GM19035 (cell line): ENCODE measurements around the gene SMG1.

Experiments
- ATAC-seq: cut with Tn5 transposase; IDR thresholded peaks from one replicate; pipeline ENCODE4 v1.9.1; 2021; ENCODE audit not compliant: unreplicated experiment

The SMG1 gene

DNA sequence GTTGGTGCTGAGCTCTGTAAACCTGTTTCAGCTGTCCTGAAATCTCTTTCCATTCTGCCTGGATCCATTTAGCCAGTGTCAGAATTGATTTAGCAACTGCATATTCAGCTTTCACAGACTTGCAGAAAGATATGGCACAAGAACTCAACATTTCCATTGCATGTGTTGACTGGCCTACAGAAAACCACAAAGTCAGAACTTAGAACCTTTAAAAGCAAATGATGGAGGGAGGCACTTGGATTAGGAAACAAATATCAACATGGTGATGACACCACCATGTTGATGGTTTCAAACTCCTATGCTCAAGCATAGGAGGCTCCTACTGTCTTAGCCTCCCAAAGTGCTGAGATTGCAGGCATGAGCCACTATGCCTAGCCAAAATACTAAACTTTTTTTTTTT lies 72.5 kb downstream of the SMG1 start:
- no peak for ATAC-seq

DNA sequence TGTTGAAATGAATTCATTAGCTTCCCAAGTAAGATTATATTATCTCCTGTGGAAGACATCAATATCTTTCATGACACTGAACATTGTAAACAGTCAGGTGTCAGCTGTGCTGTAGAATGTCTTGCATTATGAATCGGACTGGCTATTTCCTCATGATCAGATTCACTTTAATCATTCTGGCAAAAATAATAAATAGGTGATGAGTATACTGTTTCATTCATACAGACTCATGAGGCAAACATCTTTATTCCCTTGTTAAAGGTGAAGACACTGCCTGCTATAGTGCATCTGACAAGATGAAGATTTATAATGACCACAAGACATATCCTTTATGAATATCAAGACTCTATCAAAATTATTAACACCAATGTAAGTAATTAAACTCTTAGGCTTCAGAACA lies 73.6 kb downstream of the SMG1 start:
- ATAC-seq: no peak

DNA sequence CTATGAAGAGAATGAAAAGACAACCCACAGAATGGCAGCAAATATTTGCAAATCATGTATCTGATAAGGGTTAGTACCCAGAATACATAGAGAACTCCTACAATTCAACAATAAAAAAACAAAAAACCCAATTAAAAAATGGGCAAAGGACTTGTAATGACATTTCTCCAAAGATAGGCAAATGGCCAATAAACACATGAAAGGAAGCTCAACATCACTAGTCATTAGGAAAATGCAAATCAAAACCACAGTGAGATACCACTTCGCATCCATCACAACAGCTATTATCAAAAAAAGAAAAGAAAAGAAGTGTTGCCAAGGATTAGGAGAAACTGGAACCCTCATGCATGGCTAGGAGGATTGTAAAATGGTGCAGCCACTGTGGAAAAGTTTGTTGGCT lies 79.8 kb downstream of the SMG1 start:
- ATAC-seq: no peak

DNA sequence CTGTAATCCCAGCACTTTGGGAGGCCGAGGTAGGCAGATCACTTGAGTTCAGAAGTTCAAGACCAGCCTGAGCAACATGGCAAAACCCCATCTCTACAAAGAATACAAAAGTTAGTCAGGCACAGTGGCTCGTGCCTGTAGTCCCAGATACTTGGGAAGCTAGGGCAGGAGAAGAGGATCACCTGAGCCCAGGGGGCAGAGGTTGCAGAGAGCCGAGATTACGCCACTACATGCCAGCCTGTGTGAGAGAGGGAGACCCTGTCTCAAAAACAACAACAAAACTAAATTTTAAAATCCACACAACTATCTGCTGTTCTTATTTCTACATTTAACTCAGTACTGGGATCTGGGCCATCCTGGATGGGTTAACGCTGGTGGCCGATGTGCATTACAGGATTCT lies 83.6 kb downstream of the SMG1 start:
- ATAC-seq: no peak

DNA sequence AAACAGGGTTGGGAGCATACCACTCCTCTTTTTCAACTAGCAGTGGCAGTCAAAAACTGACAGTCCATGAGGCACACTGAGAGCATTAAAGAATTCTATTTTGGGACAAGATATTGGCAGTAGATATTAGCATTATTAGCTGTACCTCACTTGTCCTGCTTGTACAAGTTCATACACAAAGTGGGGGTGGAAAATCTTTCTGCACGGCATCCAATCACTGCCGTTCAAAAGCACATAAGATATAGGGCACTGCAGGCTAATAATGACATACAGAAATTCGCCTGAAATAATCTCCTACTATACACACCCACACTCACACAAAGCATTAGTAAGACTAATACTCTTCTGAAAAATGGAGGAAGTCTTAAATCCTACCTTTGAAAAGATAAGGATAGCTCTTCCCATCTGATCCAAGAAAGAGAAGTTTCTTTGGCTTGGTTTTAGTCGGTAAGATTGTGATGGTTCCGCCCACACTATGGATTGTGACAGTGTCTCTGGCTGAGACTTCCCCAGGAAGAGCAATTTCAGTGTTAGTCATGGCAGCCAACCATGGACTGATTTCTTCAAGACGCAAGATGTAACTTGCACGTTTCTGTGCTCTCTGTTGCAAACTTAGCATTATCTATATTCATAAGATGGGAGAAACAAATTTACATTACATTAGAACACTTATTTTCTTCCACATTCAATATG lies 84.2 kb downstream of the SMG1 start:
- ATAC-seq: no peak

DNA sequence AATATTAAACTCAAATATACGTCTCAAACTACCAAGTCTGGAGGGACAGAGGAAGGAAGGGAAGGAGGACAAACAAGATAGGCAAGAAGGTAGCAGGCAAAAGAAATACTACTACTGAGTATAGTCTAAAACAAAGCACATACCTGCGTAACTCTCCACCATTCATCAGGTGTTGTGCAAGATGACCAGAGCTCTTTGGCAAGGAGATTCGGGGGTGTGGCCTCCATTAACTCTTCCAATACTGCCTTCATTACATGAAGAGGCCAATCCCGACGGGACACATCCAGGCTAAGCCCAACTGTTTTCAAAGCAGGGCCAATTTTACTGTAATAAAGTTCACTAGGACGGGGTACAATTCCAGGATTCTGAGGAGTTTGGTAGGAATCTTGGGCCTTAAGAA lies 86.7 kb downstream of the SMG1 start:
- ATAC-seq: no peak

DNA sequence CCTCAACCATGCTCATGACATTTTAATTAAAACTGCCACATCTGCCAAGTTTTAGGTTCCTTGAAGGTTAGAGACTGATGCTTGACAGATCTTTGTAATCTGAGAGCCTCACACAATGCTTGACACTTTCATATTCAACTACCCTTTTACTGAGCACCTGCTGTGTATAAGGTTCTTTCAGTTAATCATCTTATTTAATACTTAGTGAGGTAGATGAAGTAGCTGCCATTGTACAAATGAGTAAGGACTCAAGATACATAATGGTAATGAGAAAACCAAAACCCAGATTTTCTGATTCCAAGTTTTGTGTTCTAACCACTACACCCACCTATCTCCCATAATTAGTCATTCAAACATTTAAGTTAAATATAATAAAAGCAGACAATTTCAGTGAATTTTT lies 89.5 kb downstream of the SMG1 start:
- ATAC-seq: no peak

DNA sequence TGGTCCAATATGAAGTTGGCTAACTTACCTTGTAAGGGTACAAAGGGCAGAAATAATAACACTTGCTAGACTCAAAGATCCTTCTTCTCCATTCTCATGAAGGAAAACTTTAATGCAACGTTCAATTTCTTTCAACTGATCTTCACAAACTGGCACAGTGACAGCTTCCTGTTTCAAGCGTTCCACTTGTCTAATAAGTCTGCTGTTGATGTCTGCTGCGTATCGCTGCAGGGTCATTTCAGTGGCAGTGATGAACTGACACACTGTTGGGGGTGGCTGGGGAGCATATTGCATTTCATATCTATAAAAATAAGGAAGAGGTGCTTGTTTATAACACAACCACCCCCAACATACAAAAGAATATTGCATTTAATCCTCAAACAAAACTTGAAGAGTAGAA lies 91.3 kb downstream of the SMG1 start:
- ATAC-seq: no peak

DNA sequence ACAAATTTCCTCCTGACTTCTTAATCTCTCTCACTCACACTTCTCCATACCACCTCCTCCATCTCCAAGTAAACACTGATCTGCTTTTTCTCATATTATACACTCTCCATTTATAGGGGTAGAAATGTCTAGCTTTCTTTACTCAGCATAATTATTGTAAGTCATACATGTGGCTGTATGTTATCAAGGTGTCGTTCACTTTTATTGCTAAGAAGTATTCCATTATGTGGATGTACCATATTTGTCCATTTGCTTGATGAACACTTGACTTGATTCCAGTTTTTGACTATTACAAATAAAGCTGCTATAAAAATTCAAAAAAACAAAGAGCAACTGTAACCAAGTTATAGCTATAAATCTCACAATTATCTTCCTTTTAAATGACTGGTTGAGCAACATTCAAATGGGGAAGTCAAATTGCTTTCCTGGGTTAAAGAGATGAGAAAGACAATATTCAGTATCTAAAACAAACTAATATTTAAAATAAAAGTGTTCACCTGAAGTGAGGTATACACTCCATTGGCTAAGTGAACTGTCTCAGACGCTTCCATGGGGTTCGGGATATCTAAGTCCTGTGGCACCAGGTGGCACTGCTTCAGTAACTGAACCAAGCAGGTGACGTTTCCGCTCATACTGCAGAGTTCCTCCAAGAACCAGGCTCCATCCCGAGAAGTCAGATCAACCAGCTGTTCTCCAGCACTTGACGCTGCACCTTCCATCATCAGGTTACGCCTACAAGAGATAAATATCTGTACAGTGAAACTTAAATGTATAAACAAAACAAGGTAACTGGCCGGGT lies 92.3 kb downstream of the SMG1 start:
- no peak for ATAC-seq

DNA sequence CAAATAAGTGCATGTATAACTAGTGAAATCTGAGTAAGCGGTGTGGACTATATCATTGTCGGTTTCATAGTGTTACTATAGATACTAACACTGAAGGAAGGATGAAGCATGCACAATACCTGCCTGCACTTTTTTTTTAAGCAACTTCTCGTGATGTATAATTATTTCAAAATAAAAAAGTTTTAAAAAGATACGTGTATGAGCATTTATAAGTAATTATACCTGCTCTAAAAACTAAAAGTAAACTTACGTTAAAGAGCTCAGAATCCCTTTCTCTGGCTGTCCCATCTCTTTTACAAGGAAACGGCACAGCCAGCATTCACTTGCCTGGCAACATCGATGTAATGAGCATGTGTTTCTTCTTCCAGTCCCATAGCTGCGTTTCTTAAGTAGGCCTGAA lies 93.6 kb downstream of the SMG1 start:
- no peak for ATAC-seq

DNA sequence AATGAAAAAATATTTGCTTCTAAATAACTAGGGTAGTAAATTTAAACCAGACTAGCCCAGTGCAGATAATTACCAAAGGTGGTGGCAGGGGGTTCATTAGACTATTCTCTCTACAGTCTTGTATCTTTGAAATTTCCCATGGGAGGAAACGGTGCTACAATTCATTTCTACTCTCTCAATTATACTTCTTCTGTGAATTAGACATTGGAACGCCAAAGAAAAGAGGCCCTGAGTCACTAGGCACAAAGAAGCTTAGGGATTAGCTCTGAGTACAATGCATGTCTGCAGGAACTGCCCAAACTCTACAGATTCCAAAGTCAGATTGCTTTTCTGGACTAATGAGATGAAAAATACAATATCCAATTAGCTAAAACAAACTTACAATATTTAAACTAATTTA lies 94.2 kb downstream of the SMG1 start:
- no peak for ATAC-seq

DNA sequence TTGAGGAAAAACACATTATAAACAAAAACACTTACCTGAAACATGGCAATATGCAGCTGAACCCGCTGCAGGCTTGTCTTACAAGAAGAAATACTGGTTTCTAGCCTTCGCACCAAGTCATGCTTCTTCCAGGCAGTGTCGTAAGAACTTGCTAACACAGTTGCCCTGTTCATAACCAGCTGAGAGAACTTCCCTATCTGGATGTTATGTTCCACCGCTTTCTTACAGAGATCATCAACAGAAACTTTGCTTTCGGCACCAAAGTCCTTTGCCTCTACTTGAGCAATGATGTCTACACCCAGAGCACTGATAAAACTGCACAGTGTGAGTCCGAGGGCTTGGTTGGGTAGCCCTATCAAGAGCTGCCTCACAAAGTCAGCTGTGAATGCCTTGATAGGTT lies 97.0 kb downstream of the SMG1 start:
- ATAC-seq: no peak

DNA sequence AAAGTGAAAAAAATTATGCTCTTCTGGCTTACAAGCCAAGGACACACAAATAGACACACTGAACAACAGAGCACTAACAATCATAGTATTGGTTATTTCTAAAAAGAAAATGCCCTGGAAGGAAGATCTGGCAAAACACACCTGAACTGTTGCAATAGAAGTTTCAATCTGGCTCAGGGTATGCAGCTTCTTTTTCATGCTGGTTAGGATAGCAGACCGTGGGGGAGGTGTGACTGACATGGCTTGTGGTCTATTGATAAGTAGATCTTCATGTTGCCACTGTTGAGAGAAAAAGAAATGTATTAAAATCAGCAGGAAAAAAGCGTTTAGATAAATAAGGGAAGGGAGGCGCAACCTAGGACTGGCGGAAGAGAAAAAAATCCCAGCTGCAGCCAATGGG lies 98.3 kb downstream of the SMG1 start:
- no peak for ATAC-seq

DNA sequence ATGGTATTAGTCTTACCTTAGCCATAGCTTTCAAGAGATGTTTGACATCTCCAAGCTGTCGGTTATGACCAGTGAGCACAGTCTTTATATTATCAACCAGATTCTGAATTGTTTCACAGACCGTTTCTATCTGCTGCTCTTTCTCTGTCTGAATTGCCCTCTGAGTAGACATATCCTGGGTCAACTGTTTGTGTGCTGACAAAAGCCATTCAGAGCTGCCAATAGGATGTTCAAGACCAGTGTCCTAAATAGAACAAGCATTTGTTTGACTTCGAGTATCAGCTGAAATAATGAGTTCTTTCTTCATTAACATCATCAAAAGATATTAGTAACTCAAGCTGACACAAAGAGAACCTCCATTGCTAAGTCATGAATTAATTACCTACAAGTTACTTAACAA lies 109.9 kb downstream of the SMG1 start:
- no peak for ATAC-seq

DNA sequence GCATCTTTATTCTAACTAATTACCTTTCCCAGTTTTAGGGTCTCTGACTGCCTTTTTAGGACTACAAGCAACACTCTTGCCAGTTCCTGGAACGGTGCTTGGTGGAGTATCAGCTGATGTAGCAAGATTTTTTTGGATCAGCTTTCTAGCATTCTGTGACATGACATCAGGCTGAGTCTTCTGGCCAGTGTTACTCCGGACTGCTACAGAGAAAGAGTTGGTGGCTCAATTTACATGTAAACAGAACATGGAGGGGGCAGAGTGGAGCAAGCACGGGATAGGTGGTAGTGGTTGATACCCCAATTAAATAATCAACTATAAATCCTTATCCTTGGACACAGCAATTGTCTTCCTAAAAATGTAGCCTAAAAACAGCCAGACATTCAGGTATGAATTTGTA lies 114.3 kb downstream of the SMG1 start:
- no peak for ATAC-seq

DNA sequence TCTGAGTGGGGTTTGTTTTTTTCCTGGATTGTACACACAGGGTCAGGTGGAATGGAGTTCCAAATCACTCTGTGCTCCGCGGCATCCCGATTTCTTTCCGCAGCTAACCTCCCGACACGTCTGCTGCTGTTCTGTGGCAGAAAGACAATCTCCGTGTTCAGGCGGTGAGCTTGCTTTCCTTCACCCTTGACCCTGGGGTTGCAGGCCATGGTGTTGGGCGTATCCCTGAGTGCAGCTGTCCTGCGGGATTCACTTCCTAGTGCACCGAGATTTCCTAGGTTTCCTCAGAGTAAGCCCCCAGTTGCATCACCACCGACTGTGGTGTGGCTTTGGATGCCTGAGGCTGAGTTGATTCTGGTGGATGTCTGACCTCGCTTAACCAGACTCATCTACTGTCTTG lies 117.0 kb downstream of the SMG1 start:
- ATAC-seq: no peak

DNA sequence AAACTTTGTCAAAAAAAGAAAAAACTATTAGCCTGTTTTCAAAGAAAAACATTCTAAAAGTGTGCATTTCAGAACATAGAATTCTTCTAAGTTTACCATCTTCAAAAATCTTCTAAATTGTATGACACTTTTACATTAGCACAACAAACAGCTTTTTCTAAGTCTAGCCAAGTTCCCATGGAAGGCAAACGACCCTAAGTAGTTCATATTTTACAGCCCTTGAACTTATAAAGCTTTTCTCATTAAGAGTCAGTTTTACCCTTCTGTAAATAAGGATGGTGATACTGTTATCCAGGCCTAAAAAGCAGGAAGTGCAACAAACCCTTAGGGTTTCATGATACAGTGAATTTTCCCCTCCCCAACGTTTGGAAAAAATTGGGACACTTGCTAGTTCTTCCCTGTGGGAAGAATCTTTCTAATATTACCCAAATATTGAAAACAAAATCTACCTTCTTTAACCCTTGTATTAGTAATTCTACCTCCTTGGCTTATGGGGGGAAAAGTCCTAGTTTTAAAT lies 120.9 kb downstream of the SMG1 start:
- no peak for ATAC-seq

DNA sequence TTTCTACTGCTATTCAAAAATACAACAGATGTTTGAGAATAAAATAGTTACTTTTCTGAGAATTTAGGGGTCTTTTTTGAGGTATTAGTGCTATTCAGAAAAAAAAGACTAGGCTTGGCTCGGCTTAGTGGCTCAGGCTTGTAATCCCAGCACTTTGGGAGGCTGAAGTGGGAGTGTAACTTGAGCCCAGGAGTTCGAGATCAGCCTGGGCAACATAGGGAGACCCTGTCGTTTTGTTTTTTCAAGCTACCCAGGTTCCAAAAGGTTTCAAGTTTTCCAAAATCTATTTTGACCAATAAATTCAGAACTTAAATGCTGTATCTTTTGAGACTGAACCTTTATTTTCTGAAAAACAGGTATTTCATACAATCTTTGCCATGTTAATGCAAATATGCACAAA lies 121.7 kb downstream of the SMG1 start:
- no peak for ATAC-seq

DNA sequence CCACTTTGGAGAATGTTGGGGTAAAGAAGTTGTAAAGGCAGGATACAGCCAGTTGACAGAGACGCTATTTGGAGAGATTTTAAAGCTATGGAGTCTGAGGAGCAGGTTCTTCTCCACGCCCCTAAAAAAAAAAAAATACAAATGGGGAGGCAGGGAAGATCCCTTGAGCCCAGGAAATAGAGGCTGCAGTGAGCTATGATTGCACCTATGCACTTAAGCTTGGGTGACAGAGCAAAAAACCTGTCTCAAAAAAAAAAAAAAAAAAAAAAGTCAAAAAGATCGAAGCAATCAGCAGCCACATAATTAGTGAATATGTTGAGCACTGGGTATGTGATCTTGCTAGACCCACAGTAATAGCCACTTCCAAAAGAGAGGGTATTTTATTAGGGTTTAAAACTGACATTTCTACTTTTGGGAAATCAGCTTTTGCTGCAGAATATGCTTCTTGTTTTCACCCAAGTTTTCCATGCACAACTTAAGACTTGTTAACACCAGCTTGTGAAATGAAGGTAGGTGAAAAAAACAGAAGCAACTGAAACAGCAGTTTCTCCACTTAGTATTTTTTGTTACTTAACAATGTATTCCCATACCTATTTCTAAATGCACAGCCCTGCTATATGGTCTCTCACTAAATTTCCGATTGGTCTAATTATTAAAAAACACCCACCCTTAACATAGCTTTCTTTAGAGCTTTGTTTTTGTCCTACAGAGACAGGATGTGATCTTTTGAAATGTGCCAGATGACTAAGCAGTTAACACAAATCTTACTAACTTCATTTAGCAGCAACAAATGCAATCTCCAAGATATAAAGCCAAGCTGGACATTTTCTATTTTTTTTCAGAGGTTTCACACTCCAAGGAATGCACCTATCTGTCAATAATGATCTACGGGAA lies 122.4 kb downstream of the SMG1 start:
- ATAC-seq: no peak

DNA sequence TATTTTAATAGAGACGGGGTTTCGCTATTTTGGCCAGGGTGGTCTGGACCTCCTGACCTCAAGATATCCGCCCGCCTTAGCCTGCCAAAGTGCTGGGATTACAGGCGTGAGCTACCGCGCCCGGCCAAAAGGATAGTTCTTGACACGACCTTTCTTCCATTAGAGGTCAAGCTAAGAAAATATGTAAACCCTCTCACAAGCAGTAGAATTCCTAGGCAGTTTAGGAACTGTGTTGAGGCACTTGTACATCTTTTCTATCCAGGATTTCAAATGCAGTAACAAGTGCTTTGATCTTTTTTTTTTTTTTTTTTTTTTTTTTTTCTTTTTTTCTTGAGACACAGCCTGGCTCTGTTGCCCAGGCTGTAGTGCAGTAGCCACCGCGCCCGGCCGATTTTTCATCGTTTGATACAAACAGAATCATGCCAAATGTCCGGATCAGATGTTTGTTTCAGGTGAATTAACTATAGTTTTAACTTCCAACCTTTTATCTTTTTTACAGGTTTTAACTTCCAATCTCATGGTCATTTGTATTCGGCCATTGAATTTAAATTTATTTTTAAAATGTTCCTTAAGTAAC lies 123.4 kb downstream of the SMG1 start:
- ATAC-seq: no peak
